Measurements from ENCODE around the gene CARMIL3.

The CARMIL3 gene

DNA sequence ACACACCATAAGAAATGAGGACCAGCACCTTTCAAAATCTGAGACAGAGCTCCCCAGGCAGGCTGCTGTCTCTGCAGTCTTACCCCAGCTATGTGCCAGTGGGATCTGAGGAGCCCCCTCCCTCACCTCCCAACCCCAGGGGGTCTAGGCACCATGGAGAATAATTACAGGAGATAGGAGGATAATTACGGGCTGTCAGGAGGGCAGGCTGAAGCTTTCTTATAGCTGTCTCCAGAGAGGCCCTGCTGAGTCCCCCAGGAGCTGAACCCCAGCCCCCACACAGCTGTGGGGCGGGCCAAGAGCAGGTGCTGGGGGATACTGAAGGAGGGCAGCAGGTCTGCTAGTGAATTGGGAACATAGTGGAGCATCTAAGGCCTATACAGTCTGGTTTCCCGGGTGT lies 26.3 kb downstream of the CARMIL3 start:
- Histone ChIP-seq H3K9me3 (ENCODE audit: insufficient read depth, low read depth, low read length) (peaks cover 1% of the 10 kb centered on the region), H2AK5ac (ENCODE audit: low read length) (no peak overlapping the region), H3K4me1 (ENCODE audit: control insufficient read depth in 1 of 2, insufficient read depth in 2 of 2, low read length in 2 of 2) (peaks cover 3 to 6% of the 10 kb centered on the region in 2 experiments), H3K4ac (ENCODE audit: low read depth, low read length) (no peak overlapping the region), H3K18ac (ENCODE audit: low read length) (no peak overlapping the region), H4K91ac (ENCODE audit: low read depth, low read length) (no peak overlapping the region), H3K4me2 (ENCODE audit: low read length) (no peak overlapping the region), H3K27ac (ENCODE audit: low read depth, low read length) (no peak overlapping the region), H3K9ac (ENCODE audit: low read length) (no peak overlapping the region), H2BK12ac (ENCODE audit: low read length) (no peak overlapping the region), H3K23ac (ENCODE audit: low read length) (no peak overlapping the region), H3K14ac (ENCODE audit: low read length) (no peak overlapping the region), H3K79me1 (ENCODE audit: low read length) (no peaks in the 10 kb centered on the region), H2AFZ (ENCODE audit: insufficient read depth, low read length, poor library complexity) (no peak overlapping the region), H4K12ac (ENCODE audit: low read depth, low read length) (no peak overlapping the region), H2BK120ac (ENCODE audit: insufficient read depth, low read length, poor library complexity) (no peak overlapping the region), H3K36me3 (ENCODE audit: control insufficient read depth in 1 of 2, insufficient read depth in 2 of 2, low read length in 2 of 2) (no peaks in the 10 kb centered on the region), H2BK5ac (ENCODE audit: low read depth, low read length, poor library complexity) (no peak overlapping the region), H3K27me3 (ENCODE audit: insufficient read depth, low read length) (peaks cover 14% of the 10 kb centered on the region), H3K79me2 (ENCODE audit: control insufficient read depth, insufficient read depth, low read length, poor library complexity) (no peaks in the 10 kb centered on the region), H3K4me3 (ENCODE audit: low read depth, low read length) (no peak overlapping the region), H4K8ac (ENCODE audit: low read depth, low read length) (no peak overlapping the region)
- DNase-seq, result no peak
- WGBS (ENCODE audit: extremely low coverage, insufficient coverage, insufficient read length), result no CpG with 5 or more reads among the region's 3 CpGs

DNA sequence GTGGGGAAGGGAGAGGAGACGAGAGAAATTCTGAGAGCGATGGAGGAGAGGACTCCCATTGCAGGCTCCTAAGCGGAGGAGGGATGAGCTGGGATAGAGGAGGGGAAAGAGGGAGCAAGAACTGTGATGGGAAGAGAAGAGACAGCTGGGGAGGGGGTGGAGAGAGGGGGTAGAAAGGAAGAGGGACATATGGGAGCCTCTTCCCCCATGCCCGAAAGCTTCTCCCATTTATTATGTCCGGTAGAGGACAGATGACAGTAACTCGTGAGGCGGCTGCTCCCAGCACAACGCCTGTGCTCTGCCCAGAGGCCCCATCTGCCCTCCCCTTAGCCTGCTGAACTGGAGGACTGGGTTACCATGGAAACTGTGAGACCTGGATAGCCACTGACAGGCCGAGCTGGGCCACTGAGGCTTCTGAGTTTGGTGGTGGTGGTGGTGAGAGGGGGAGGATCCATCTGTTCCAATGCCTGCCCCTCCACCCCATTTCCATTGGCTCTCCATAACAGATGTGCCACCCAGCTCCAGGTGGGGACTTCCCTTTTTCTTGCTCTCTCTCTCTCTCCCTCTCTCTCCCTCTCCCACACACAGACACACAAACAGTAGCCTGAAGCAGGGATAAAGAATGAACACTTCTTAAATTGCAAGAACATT lies 27.8 kb downstream of the CARMIL3 start:
- Histone ChIP-seq H4K91ac (ENCODE audit: low read depth, low read length) (no peak overlapping the region), H3K27me3 (ENCODE audit: insufficient read depth, low read length) (peaks cover 14% of the 10 kb centered on the region), H3K27ac (ENCODE audit: low read depth, low read length) (no peak overlapping the region)

DNA sequence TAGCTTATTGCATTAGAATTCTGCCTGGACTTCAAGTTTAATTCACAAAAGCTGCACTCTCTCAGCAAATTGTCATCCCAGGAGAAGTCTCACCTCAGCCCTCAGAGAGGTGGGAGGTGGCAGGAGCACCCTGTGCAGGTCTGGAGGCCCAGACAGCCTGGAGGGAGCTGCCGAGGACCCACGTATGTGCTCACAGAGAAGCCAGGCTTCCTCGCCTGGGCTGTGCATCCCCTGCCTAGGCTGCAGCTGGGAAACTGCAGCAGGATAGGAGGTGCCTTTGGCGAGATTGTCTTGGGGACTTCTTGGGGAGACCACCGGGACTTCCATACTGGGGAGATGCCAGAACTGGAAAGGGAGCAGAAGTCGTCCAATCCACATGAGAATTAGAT lies 28.3 kb downstream of the CARMIL3 start:
- no peak overlapping the region for H3K23ac ChIP-seq (ENCODE audit: low read length)
- no peaks in the 10 kb centered on the region for H3K36me3 ChIP-seq (ENCODE audit: control insufficient read depth in 1 of 2, insufficient read depth in 2 of 2, low read length in 2 of 2)
- H3K79me2 ChIP-seq (ENCODE audit: control insufficient read depth, insufficient read depth, low read length, poor library complexity), result no peaks in the 10 kb centered on the region
- H3K18ac ChIP-seq (ENCODE audit: low read length), result no peak overlapping the region
- no peak overlapping the region for H2BK12ac ChIP-seq (ENCODE audit: low read length)
- H3K27me3 ChIP-seq (ENCODE audit: insufficient read depth, low read length), result peaks cover 14% of the 10 kb centered on the region
- H2AK5ac ChIP-seq (ENCODE audit: low read length), result no peak overlapping the region
- H3K4me3 ChIP-seq (ENCODE audit: low read depth, low read length), result no peak overlapping the region
- WGBS (ENCODE audit: extremely low coverage, insufficient coverage, insufficient read length), result no CpG with 5 or more reads among the region's 6 CpGs
- H3K9ac ChIP-seq (ENCODE audit: low read length), result no peak overlapping the region
- H3K27ac ChIP-seq (ENCODE audit: low read depth, low read length), result no peak overlapping the region
- H3K79me1 ChIP-seq (ENCODE audit: low read length), result no peaks in the 10 kb centered on the region
- DNase-seq, result no peak
- no peak overlapping the region for H2BK120ac ChIP-seq (ENCODE audit: insufficient read depth, low read length, poor library complexity)
- no peak overlapping the region for H4K91ac ChIP-seq (ENCODE audit: low read depth, low read length)
- H3K4ac ChIP-seq (ENCODE audit: low read depth, low read length), result no peak overlapping the region
- H3K4me1 ChIP-seq (ENCODE audit: control insufficient read depth in 1 of 2, insufficient read depth in 2 of 2, low read length in 2 of 2), result peaks cover 3 to 6% of the 10 kb centered on the region in 2 experiments
- H3K14ac ChIP-seq (ENCODE audit: low read length), result no peak overlapping the region
- no peak overlapping the region for H3K4me2 ChIP-seq (ENCODE audit: low read length)
- H2AFZ ChIP-seq (ENCODE audit: insufficient read depth, low read length, poor library complexity), result no peak overlapping the region
- no peak overlapping the region for H2BK5ac ChIP-seq (ENCODE audit: low read depth, low read length, poor library complexity)
- no peak overlapping the region for H4K12ac ChIP-seq (ENCODE audit: low read depth, low read length)
- peaks cover 1% of the 10 kb centered on the region for H3K9me3 ChIP-seq (ENCODE audit: insufficient read depth, low read depth, low read length)
- no peak overlapping the region for H4K8ac ChIP-seq (ENCODE audit: low read depth, low read length)

More for the DNA sequence above, 27.8 kb downstream of the CARMIL3 start:
- H3K9me3 ChIP-seq (ENCODE audit: insufficient read depth, low read depth, low read length), result peaks cover 1% of the 10 kb centered on the region
- H2AFZ ChIP-seq (ENCODE audit: insufficient read depth, low read length, poor library complexity), result no peak overlapping the region
- H3K36me3 ChIP-seq (ENCODE audit: control insufficient read depth in 1 of 2, insufficient read depth in 2 of 2, low read length in 2 of 2), result no peaks in the 10 kb centered on the region
- no peak overlapping the region for H3K4me2 ChIP-seq (ENCODE audit: low read length)
- H2BK5ac ChIP-seq (ENCODE audit: low read depth, low read length, poor library complexity), result no peak overlapping the region
- no peak overlapping the region for H4K8ac ChIP-seq (ENCODE audit: low read depth, low read length)
- no peak overlapping the region for H3K23ac ChIP-seq (ENCODE audit: low read length)
- H3K4me1 ChIP-seq (ENCODE audit: control insufficient read depth in 1 of 2, insufficient read depth in 2 of 2, low read length in 2 of 2), result peaks cover 3 to 6% of the 10 kb centered on the region in 2 experiments
- no peak overlapping the region for H3K4ac ChIP-seq (ENCODE audit: low read depth, low read length)
- H3K79me2 ChIP-seq (ENCODE audit: control insufficient read depth, insufficient read depth, low read length, poor library complexity), result no peaks in the 10 kb centered on the region
- H3K9ac ChIP-seq (ENCODE audit: low read length), result no peak overlapping the region
- no peak overlapping the region for H3K14ac ChIP-seq (ENCODE audit: low read length)
- no peak overlapping the region for H3K4me3 ChIP-seq (ENCODE audit: low read depth, low read length)
- no peak overlapping the region for H2BK12ac ChIP-seq (ENCODE audit: low read length)
- no peak overlapping the region for H4K12ac ChIP-seq (ENCODE audit: low read depth, low read length)
- no peak overlapping the region for H2AK5ac ChIP-seq (ENCODE audit: low read length)
- H3K79me1 ChIP-seq (ENCODE audit: low read length), result no peaks in the 10 kb centered on the region
- DNase-seq, result no peak
- no peak overlapping the region for H2BK120ac ChIP-seq (ENCODE audit: insufficient read depth, low read length, poor library complexity)
- H3K18ac ChIP-seq (ENCODE audit: low read length), result no peak overlapping the region
- WGBS (ENCODE audit: extremely low coverage, insufficient coverage, insufficient read length), result no CpG with 5 or more reads among the region's 9 CpGs

DNA sequence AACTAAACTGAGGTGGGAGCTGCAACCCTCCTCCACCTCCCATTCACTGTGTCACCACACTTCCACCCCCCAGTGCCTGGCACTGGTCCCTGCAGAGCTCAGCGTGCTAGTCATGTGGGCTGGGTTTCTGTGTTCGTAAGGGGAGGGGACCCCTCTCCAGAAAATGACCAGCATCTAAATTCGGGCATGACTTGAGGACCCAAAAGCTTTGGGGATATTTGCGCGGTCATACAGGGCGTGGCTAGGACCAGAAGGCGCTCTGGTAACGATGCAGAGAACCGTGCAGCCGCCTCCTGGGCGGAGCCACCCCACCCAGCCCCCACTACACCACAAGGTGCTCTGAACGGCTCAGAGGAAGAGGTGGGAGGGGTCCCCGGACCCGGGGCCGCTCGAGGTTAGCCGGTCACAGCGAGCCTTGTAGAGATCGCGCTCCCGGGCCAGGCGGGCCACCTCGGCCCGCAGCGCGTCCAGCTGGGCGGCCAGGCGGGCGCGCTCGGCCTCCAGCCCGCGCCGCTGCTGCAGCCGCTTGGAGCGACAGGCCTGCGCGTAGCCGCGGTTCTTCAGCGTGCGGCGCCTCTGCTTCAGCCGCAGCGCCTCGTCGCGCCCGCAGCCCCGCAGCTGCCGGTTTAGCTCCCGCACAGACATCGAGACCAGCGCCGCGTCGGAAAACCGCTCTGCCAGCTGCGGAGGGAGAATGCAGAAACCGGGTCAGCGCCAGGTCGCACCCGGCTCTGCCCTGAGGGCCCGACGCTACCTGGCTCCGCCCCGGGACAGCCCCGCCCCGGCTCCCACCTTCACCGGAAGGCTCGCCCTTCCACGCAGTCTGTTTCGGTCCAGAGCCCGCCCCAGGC lies 29.3 kb downstream of the CARMIL3 start:
- H2BK120ac ChIP-seq (ENCODE audit: insufficient read depth, low read length, poor library complexity), result no peak overlapping the region
- no peak overlapping the region for H2BK5ac ChIP-seq (ENCODE audit: low read depth, low read length, poor library complexity)
- H3K9ac ChIP-seq (ENCODE audit: low read length), result peak overlapping the region; percentile 14
- H3K14ac ChIP-seq (ENCODE audit: low read length), result no peak overlapping the region
- peaks cover 3 to 6% of the 10 kb centered on the region in 2 experiments for H3K4me1 ChIP-seq (ENCODE audit: control insufficient read depth in 1 of 2, insufficient read depth in 2 of 2, low read length in 2 of 2)
- WGBS (ENCODE audit: extremely low coverage, insufficient coverage, insufficient read length), result no CpG with 5 or more reads among the region's 74 CpGs
- H4K12ac ChIP-seq (ENCODE audit: low read depth, low read length), result no peak overlapping the region
- peak; percentile 51 to 71 for DNase-seq
- H2BK12ac ChIP-seq (ENCODE audit: low read length), result no peak overlapping the region
- peak overlapping the region; percentile 97 for H3K4me2 ChIP-seq (ENCODE audit: low read length)
- H3K79me2 ChIP-seq (ENCODE audit: control insufficient read depth, insufficient read depth, low read length, poor library complexity), result no peaks in the 10 kb centered on the region
- H2AK5ac ChIP-seq (ENCODE audit: low read length), result no peak overlapping the region
- H3K9me3 ChIP-seq (ENCODE audit: insufficient read depth, low read depth, low read length), result peaks cover 1% of the 10 kb centered on the region
- peaks cover 14% of the 10 kb centered on the region for H3K27me3 ChIP-seq (ENCODE audit: insufficient read depth, low read length)
- peak overlapping the region; percentile 71 for H3K4me3 ChIP-seq (ENCODE audit: low read depth, low read length)
- no peaks in the 10 kb centered on the region for H3K79me1 ChIP-seq (ENCODE audit: low read length)
- H4K8ac ChIP-seq (ENCODE audit: low read depth, low read length), result no peak overlapping the region
- H3K36me3 ChIP-seq (ENCODE audit: control insufficient read depth in 1 of 2, insufficient read depth in 2 of 2, low read length in 2 of 2), result no peaks in the 10 kb centered on the region
- peak overlapping the region; percentile 37 for H2AFZ ChIP-seq (ENCODE audit: insufficient read depth, low read length, poor library complexity)
- no peak overlapping the region for H3K27ac ChIP-seq (ENCODE audit: low read depth, low read length)
- H3K23ac ChIP-seq (ENCODE audit: low read length), result no peak overlapping the region
- H3K4ac ChIP-seq (ENCODE audit: low read depth, low read length), result no peak overlapping the region
- no peak overlapping the region for H4K91ac ChIP-seq (ENCODE audit: low read depth, low read length)
- H3K18ac ChIP-seq (ENCODE audit: low read length), result no peak overlapping the region

All from trophoblast cell (in vitro differentiated cells and primary cell).